Ecto neural progenitor cell (in vitro differentiated cells): ENCODE results near the gene AUTS2.

Source experiments
- DNase-seq: peaks from one replicate; pipeline ENCODE4 v3.0.0-alpha.2; 2018; ENCODE audit warnings: low spot score

AUTS2 gene

DNA sequence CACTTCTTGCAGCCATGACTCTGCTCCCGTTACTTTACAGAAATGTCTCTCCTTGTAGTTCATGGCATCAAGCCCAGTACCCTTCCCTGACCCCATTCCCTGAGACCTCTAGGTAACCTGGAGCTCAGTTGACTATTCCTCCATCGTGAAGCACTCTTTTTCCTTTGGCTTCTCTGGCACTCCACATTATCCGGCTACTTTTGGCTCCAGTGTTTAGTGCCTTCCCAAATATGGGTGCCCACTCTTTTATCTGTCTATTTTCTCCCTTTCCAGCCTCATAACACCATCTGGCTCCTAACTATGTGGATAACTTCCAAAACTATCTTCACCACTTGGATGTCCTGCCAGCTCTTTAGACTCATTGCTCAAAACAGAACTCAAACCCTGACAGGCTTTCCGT is 788.9 kb downstream of the AUTS2 start:
- no peak for DNase-seq

DNA sequence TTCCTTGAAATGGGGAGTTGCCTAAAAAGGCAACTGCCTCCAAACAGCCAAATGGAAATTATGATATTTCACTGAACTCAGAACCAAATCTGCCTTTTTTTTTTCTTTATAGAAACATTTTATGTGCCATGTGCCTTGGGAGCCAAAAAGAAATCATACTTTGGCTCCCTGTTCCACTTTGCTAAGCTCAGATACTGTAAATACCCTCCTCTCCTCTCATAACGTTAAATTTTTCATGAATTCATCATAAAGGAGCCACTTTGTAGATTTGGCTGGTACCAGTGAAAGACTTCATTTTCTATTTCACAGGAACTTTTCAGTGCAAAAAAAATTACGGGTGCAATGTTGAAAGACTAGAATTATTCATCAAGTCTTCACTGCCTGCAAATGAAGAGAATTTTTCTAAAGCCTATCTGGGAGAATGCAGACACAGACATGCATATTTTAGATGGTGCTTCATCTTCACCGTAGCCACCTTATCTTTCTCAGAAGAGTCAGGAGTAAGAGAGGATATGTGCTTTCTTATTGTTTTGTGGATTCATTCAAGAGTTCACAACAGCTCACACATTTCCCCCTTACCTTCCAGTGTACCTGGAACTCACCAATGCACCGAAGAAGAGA is 791.4 kb downstream of the AUTS2 start:
- DNase-seq = no peak

DNA sequence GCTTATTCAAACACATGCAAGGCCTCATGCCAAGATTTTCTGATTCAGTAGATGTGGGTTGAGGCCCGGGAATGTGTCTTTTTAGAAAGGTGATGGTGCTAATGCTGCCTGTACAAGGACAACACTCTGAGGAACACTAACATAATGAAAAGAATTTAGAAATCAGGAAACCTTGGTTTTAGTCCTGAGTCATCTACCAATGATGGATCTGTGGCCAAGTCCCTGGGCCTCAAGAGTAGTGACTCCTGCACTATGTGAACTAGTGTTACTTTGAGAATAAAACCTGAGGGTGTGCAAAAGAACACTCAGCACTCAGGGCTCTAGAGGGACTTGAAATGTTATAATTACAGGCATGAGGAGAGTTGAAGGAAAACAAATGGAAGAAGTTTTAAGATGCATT is 792.0 kb downstream of the AUTS2 start:
- DNase-seq = no peak

- no peak for DNase-seq
Observed at GRCh38 chr7:70392256-70392876, 794.1 kb downstream of the AUTS2 start.

- peak; percentile 70 for DNase-seq
Observed at GRCh38 chr7:70392877-70393435, 794.7 kb downstream of the AUTS2 start.

- DNase-seq = no peak
Observed at GRCh38 chr7:70393956-70394355, 795.7 kb downstream of the AUTS2 start.

- DNase-seq = no peak
Observed at GRCh38 chr7:70400829-70401380, 802.6 kb downstream of the AUTS2 start.

- DNase-seq = no peak
Observed at GRCh38 chr7:70402069-70402468, 803.8 kb downstream of the AUTS2 start.

DNA sequence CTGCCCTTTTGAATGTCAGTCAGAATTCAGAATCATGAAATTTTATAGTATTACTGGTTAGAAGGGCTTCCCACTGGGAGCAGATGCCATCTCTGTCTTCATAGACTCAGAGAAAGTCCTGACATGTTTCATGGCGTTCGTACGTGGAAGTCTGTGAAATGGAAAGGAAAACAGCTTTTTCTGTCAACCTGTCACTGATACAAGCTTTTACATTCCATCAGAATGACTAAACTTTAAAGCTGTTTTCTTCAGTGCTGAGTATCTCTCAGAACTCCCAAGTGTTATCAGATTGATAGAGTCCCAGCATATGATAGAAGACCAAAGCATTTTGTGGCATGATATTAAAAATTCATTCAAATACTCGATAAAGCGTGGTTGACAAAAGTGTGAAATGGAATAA is 807.0 kb downstream of the AUTS2 start:
- no peak for DNase-seq

DNA sequence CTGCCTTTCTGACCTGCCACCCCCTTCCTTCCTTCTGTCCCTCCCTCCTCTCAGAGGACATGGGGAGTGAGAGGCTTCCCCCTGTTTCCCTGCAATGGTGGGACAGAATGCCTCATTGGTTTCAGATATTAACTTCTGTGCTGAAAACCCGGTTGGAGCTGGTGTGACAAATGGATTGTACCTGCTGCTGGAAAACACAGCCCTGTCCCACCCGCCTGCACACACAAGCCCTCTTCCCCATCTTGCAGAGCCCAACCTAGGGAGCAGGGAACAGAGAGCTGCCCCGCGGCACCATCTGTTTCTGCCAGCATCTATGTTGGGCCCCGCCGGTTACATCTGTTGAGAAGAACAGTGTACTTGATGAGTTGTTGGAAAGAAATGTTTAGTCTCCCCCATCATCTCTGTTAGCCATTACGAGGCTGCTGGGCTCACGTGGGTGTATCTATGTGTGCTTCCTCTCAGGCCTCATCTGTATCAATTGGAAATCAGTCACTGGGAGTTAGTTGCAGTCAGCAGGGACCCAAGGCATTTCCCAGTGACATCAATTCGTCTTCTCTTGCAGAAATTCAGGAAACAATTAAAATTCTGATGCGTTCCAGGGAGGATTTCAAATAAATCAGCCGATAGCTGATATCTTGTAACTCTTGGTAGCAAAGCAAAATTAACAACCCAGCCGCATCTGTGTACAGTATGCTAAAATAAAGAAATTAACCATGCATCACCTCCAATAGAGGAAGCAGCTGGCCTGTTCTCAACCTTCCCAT is 808.1 kb downstream of the AUTS2 start:
- no peak for DNase-seq

DNA sequence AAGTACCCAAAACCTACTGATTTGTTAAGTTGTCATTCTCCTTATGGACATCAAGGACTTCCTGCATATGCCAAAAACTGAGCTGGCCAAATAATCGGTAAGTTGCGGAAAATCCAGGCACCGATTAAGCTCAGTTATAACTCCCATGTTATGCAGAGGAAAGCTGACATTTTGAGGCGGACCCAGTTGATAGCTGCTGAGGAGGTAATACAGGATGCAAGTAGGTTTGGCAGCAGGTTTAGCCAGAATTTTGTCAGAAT is 808.6 kb downstream of the AUTS2 start:
- DNase-seq = no peak

- no peak for DNase-seq
Observed at GRCh38 chr7:70408477-70408876, 810.2 kb downstream of the AUTS2 start.

- no peak for DNase-seq
Observed at GRCh38 chr7:70408891-70409290, 810.6 kb downstream of the AUTS2 start.

DNA sequence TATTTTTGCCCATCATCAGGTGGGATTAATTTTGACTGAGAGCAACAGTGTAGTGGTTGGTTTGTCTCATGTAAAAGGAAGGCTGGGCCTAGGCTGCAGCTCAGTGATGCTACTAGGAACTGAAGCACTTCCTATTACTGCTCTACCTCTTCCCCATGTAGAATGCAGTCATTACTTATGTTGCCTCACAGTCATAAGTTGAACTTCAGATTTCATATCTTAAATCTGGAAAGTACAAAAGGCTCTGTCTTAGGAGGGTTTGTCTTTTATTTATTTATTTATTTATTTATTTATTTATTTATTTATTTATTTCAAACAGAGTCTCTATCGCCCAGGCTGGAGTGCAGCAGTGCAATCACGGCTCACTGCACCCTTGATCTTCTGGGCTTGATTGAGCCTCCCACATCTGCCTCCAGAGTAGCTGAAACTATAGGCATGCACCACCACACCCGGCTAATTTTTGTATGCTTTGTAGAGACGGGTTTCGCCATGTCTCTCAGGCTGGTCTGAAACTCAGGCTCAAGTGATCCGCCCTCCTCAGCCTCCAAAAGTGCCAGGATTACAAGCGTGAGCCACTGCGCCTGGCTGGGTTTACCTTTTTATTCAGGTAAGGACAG is 812.0 kb downstream of the AUTS2 start:
- no peak for DNase-seq

DNA sequence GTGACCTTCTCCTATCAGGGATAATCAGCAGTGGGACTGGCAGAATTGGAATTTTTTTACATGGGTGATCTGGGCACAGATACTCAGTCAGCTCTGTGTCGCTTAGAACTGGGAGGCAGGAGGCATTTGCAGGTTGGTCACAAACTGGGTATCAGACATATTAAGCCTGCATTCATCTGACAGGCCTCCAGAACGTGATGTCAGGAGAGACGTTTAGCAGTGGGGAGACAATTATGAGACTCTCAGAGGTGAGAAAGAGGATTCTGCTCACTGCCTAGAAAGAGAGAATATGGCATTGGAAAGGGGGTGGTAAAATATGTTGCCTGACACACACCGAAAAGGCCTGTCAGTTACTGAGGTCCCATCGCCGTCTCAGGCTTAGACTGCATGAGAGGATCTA is 816.1 kb downstream of the AUTS2 start:
- no peak for DNase-seq

DNA sequence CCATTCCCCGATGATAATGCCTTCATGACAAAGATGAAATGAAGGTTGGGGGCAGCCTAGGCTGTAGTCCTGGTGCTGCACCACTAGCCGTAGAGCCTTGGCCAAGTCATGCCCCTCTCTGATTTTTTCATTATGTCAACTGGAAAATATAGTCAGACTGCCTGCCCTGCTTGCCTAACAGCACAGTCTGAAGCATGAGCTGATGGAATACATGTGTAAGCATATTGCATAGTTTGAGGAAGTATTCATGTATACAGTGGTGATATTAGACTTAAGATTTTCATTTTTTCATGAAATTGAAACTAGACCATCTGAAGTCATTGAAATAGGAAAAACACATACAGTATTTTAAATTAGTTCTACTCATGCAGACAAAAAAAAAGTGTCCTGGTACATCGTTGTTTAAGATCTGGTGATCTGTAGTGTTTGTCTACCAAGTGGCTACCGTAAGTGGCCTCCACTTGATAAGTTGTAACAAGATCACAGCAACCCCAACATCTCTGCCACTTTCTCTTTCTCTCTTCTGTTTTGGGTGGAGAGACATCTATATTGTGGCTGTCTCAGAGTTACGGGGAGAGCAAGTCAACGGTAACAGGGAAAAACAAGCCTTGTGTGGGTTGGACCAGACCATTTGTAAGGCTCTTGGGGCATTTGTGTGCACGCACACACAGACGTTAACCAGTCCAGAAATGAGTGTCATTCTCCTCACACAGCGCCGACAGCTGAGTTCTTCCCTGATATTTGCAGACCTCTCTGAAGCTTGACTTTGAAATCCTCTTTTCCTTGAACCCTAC is 817.1 kb downstream of the AUTS2 start:
- no peak for DNase-seq

DNA sequence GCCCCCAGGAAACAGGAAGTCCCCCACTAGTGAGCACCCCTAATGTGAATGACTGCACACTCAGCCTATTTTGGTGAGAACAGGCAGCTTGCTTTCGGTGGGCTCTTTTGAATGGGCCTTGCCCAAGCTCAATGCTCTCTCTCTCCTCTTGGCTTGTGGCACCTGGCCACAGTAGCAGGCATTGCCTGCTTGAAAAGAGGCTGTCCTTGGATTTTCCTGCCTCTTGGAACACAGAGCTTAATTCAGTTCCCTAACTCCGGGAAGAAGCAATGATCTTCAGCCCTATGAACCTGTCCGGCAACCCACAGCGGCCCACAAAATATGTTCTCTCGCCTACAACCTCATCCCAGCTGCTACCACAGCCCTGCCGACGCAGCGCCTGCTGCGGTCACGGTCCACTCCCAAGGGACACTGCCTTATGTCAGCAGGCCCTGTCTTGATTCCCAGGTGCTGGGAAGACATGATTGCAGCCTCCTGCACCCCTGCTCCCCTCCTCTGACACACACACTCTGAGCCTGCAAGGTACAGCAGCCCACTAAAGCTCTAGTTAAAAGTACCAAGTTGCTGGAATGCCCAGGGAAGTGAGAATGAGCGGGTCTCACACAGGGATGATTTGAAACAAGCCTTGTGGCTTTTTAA is 818.2 kb downstream of the AUTS2 start:
- no peak for DNase-seq

- no peak for DNase-seq
Observed at GRCh38 chr7:70416986-70417655, 818.8 kb downstream of the AUTS2 start.

DNA sequence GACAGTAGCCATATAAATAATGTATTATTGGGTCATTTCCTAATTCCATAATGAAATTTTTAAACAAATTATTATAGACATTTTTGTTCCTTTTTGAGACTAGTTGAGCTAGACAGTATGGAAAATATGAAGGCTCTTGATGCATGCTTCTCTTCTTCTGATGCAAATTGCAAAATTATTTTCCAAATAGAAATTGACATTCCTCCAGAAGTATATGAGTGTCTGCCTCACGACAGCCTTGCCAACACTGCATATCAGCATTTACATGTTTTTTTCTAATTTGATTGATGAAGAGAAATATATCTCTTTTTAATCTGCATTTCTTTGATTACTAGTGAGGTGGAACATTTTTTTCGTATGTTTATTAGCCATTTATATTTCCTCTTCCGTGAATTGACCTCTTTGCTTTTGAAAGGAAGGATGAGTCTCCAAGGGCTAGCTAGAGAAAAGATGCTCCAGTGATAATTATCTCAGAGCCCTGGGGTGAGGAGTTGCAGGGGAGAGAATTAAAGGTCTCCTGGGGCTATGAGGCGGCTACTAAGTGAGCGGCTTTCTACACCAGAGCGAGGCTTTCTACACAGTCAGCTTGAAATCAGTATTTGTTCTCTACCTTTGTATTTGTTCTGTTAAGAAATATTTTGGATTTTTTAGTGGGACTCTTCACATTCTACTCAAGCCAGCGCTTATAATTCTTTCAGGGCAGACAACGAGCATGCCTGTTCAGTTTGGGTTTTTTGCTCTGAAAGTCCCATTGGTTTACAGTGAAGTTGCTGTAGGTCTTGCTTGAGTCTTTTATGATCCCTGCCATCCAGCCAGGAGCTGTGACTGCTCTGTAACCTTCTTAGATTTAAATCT is 821.5 kb downstream of the AUTS2 start:
- DNase-seq = no peak

- DNase-seq = no peak
Observed at GRCh38 chr7:70420381-70420662, 822.0 kb downstream of the AUTS2 start.
